Coronary artery (tissue), 2 donors: ENCODE data around the gene SFTPB.

ENCODE experiments used
- DNase-seq: peaks from one replicate; pipeline ENCODE4 v3.0.0-alpha.2; 2017; ENCODE audit warnings: low spot score
- H3K27ac ChIP-seq, 2 donors: fragments of 200-600 bp; sonication (generic); one replicate each; pipeline ENCODE4 v1.5.1; 2016 to 2019
- H3K4me3 ChIP-seq: fragments of 200-600 bp; sonication (generic); 2 replicates; pipeline ENCODE4 v1.5.1; 2016; ENCODE audit warnings: mild to moderate bottlenecking, moderate library complexity
- CTCF ChIP-seq: fragments of 200-600 bp; sonication (generic); IDR thresholded peaks from one replicate; pipeline ENCODE4 v1.5.1; 2019; ENCODE audit warnings: antibody characterized with exemption

The SFTPB gene

GRCh38 chr2:85648619-85649018, 19.4 kb downstream of the SFTPB start:
- Histone ChIP-seq H3K4me3 (no peak overlapping the region), H3K27ac (peak overlapping the region in 1 of 2 donors; percentile 68)
- DNase-seq = no peak
- no peak for TF ChIP-seq CTCF

- DNase-seq = no peak
- TF ChIP-seq CTCF = no peak
- peak overlapping the region in 1 of 2 donors; percentile 68 for H3K27ac ChIP-seq
- H3K4me3 ChIP-seq = no peak overlapping the region
These were observed 20.0 kb downstream of the SFTPB start for GRCh38 chr2:85647823-85648526.

GRCh38 chr2:85646166-85646565, 21.8 kb downstream of the SFTPB start:
- H3K4me3 ChIP-seq = no peak overlapping the region
- no peak for TF ChIP-seq CTCF
- DNase-seq = no peak
- no peak overlapping the region for H3K27ac ChIP-seq

DNA sequence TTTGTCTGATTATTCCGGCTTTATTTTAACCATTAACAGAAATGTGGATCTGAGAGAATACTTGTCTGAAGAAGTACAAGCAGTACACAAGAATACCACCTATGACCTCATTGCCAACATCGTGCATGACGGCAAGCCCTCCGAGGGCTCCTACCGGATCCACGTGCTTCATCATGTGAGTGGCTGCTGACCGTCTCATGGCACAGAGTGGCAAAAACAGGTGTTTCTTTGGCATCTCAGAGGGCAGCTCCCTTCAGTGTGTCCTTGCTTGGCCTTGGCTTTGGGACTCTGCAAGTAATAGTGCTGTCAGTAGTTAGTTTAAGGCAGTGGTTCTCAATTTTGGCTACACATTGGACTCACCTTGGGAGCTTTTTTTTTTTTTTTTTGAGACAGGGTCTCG, 23.1 kb downstream of the SFTPB start:
- DNase-seq = no peak
- no peak overlapping the region for H3K4me3 ChIP-seq
- no peak for TF ChIP-seq CTCF
- H3K27ac ChIP-seq = no peak overlapping the region

- DNase-seq = no peak
- no peak overlapping the region for H3K27ac ChIP-seq
- no peak for TF ChIP-seq CTCF
- no peak overlapping the region for H3K4me3 ChIP-seq
These were observed 25.3 kb downstream of the SFTPB start for GRCh38 chr2:85642725-85643124.

DNA sequence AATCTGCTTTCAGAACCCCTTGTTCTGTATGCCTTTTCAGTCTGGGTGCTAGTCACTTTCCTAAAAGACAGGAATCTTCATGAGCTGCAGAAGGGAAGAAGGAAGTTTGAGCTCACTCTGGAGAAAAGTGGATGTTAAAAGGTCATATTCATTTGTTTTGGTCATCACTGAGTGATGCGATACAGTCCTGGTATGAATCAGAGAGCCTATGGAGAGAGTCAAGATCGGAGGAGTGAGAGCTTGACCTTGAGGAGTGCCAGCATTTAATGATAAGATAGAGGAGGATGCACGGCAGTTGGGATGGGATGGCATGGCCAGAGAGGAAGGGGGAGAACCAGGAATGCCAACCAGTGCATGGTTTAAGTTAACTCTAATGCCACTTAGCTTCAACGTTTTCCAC, 32.4 kb downstream of the SFTPB start:
- no peak for DNase-seq
- no peak overlapping the region for H3K27ac ChIP-seq
- no peak for TF ChIP-seq CTCF
- no peak overlapping the region for H3K4me3 ChIP-seq

DNA sequence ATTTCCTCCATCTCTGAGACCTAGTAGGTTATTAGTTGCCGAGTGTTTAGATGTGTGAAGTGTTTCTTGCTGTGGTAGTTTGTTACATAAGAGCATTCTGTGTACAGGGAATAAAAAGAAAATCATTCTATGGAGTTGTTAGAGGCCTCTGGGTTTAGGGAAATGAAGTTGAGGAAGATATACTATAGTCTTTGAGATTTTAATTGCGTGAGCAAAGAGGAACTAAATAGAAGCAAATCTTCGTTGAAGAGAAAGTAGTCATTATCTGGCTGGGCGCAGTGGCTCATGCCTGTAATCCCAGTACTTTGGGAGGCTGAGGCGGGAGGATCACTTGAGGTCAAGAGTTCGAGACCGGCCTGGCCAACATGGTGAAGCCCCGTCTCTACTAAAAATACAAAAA, 33.0 kb downstream of the SFTPB start:
- H3K4me3 ChIP-seq = no peak overlapping the region
- no peak for TF ChIP-seq CTCF
- H3K27ac ChIP-seq = no peak overlapping the region
- no peak for DNase-seq
